ENCODE measurements around the gene GARNL3. TPM values are rescaled to one million over a fixed set of nuclear protein-coding genes. Genes with fewer than 3 reads are reported as not detected.

GARNL3 gene
- total and polyA plus RNA-seq, 2 donors from 2014 or later: 2.6 to 10.2 TPM

- H3K27me3 ChIP-seq (ENCODE audit: control insufficient read depth, insufficient read depth, low read length): no peaks in the 10 kb centered on the region
- H3K27ac ChIP-seq (ENCODE audit: low read depth in 2 of 2, low read length in 2 of 2): no peak overlapping the region
- FAIRE-seq (no peak), DNase-seq (no peak)
- no peak overlapping the region for H3K4me3 ChIP-seq (ENCODE audit: low read length in 3 of 3)
- H3K36me3 ChIP-seq (ENCODE audit: control insufficient read depth in 2 of 3, insufficient read depth in 3 of 3, low read length in 3 of 3): peaks cover 0 to 3% (median under 1%) of the 10 kb centered on the region in 3 donors
- H3K4me1 ChIP-seq (ENCODE audit: control insufficient read depth in 2 of 3, insufficient read depth in 2 of 3, low read depth in 1 of 3, low read length in 3 of 3): peaks cover 0 to 17% (median 14%) of the 10 kb centered on the region in 3 donors
- intact Hi-C loops (cut with DNase I): no loop called here
- no peak for TF ChIP-seq CTCF (IDR thresholded peaks at IDR 0.05; ENCODE audit: borderline replicate concordance, extremely low read depth, insufficient read depth)
- no peak overlapping the region for H3K9ac ChIP-seq (ENCODE audit: low read length in 3 of 3)
- no peaks in the 10 kb centered on the region for H3K9me3 ChIP-seq (ENCODE audit: control insufficient read depth in 2 of 3, insufficient read depth in 1 of 3, low read length in 3 of 3)
Measured at GRCh38 chr9:127334725-127335124, 70.2 kb downstream of the GARNL3 start.

- TF ChIP-seq CTCF (IDR thresholded peaks at IDR 0.05; ENCODE audit: borderline replicate concordance, extremely low read depth, insufficient read depth): no peak
- Histone ChIP-seq H3K9me3 (ENCODE audit: control insufficient read depth in 2 of 3, insufficient read depth in 1 of 3, low read length in 3 of 3) (no peaks in the 10 kb centered on the region), H3K27me3 (ENCODE audit: control insufficient read depth, insufficient read depth, low read length) (no peaks in the 10 kb centered on the region), H3K4me1 (ENCODE audit: control insufficient read depth in 2 of 3, insufficient read depth in 2 of 3, low read depth in 1 of 3, low read length in 3 of 3) (peaks cover 0 to 17% (median 14%) of the 10 kb centered on the region in 3 donors), H3K9ac (ENCODE audit: low read length in 3 of 3) (no peak overlapping the region), H3K36me3 (ENCODE audit: control insufficient read depth in 2 of 3, insufficient read depth in 3 of 3, low read length in 3 of 3) (peaks cover 0 to 9% (median 5%) of the 10 kb centered on the region in 3 donors), H3K4me3 (ENCODE audit: low read length in 3 of 3) (no peak overlapping the region), H3K27ac (ENCODE audit: low read depth in 2 of 2, low read length in 2 of 2) (peak overlapping the region in 1 of 2 donors; percentile 62)
- intact Hi-C loops (cut with DNase I): no loop called here
- FAIRE-seq (no peak), DNase-seq (no peak)
Measured at GRCh38 chr9:127336086-127336485, 71.5 kb downstream of the GARNL3 start.

GRCh38 chr9:127336506-127337352 lies 72.2 kb downstream of the GARNL3 start:
- Histone ChIP-seq H3K9ac (ENCODE audit: low read length in 3 of 3) (no peak overlapping the region), H3K4me3 (ENCODE audit: low read length in 3 of 3) (no peak overlapping the region), H3K27me3 (ENCODE audit: control insufficient read depth, insufficient read depth, low read length) (no peaks in the 10 kb centered on the region), H3K27ac (ENCODE audit: low read depth in 2 of 2, low read length in 2 of 2) (peak overlapping the region; percentile 56 to 62), H3K9me3 (ENCODE audit: control insufficient read depth in 2 of 3, insufficient read depth in 1 of 3, low read length in 3 of 3) (no peaks in the 10 kb centered on the region), H3K36me3 (ENCODE audit: control insufficient read depth in 2 of 3, insufficient read depth in 3 of 3, low read length in 3 of 3) (peaks cover 0 to 9% (median 5%) of the 10 kb centered on the region in 3 donors), H3K4me1 (ENCODE audit: control insufficient read depth in 2 of 3, insufficient read depth in 2 of 3, low read depth in 1 of 3, low read length in 3 of 3) (peaks cover 0 to 17% (median 14%) of the 10 kb centered on the region in 3 donors)
- TF ChIP-seq CTCF (IDR thresholded peaks at IDR 0.05; ENCODE audit: borderline replicate concordance, extremely low read depth, insufficient read depth): no peak
- intact Hi-C loops (cut with DNase I): no loop called here
- FAIRE-seq: peak; percentile 89
- peak in 4 of 5 donors; percentile 31 to 90 (median 72) for DNase-seq
